ENCODE measurements around the gene PDIK1L. TPM values are rescaled to one million over a fixed set of nuclear protein-coding genes. Genes with fewer than 3 reads are reported as not detected.

The PDIK1L gene
- total RNA-seq, 2 donors from 2014 or later, result 7.1 to 7.3 TPM

DNA sequence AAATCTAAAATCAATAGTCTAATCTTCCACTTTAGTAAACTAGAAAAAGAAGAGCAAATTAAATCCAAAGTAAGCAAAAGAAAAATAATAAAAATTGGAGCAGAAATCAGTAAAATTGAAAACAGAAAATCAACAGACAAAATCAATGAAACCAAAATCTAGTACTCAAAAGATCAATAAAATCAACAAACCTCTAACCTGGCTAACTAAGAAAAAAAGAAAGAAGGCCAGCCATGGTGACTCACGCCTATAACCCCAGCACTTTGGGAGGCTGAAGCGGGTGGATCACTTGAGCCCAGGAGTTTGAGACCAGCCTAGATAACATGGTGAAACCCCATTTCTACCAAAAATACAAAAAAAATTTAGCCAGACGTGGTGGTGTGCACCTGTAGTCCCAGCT is 22.8 kb downstream of the PDIK1L start:
- Histone ChIP-seq H3K27ac (ENCODE audit: low read depth, low read length) (no peak overlapping the region), H3K9me3 (ENCODE audit: control insufficient read depth, low read length) (no peaks in the 10 kb centered on the region), H3K4me3 (ENCODE audit: low read length) (no peak overlapping the region), H3K9ac (ENCODE audit: extremely low read depth, low read length, poor library complexity, severe bottlenecking) (no peak overlapping the region), H3K27me3 (ENCODE audit: control insufficient read depth, insufficient read depth, low read length, poor library complexity, severe bottlenecking) (no peaks in the 10 kb centered on the region), H3K4me1 (ENCODE audit: control insufficient read depth, insufficient read depth, low read length) (no peaks in the 10 kb centered on the region), H3K36me3 (ENCODE audit: control insufficient read depth, insufficient read depth, low read length) (no peaks in the 10 kb centered on the region)
- H3K4me3 Mint-ChIP-seq, result no peak overlapping the region
- no peak for DNase-seq
- TF ChIP-seq CTCF (conservative IDR thresholded peaks at IDR 0.05), result no peak
- H3K27me3 Mint-ChIP-seq (ENCODE audit: insufficient read depth), result no peaks in the 10 kb centered on the region
- peaks cover 6% of the 10 kb centered on the region for H3K4me1 Mint-ChIP-seq
- no peaks in the 10 kb centered on the region for H3K36me3 Mint-ChIP-seq (ENCODE audit: low read depth)
- peaks cover 18% of the 10 kb centered on the region for H3K9me3 Mint-ChIP-seq
- H3K27ac Mint-ChIP-seq, result no peak overlapping the region
- WGBS, 2 experiments (ENCODE audit: insufficient coverage in 1 of 2, insufficient read length in 1 of 2), result 96% methylated on average over 3 of the region's 3 CpGs; no CpG with 5 or more reads in 1 of the 2 experiments

GRCh38 chr1:26138974-26139558 is 27.4 kb downstream of the PDIK1L start:
- Histone ChIP-seq H3K27me3 (ENCODE audit: control insufficient read depth, insufficient read depth, low read length, poor library complexity, severe bottlenecking) (no peaks in the 10 kb centered on the region), H3K9me3 (ENCODE audit: control insufficient read depth, low read length) (no peaks in the 10 kb centered on the region), H3K9ac (ENCODE audit: extremely low read depth, low read length, poor library complexity, severe bottlenecking) (no peak overlapping the region), H3K4me1 (ENCODE audit: control insufficient read depth, insufficient read depth, low read length) (no peaks in the 10 kb centered on the region), H3K4me3 (ENCODE audit: low read length) (no peak overlapping the region), H3K27ac (ENCODE audit: low read depth, low read length) (no peak overlapping the region), H3K36me3 (ENCODE audit: control insufficient read depth, insufficient read depth, low read length) (no peaks in the 10 kb centered on the region)
- H3K4me3 Mint-ChIP-seq, result no peak overlapping the region
- no peak for DNase-seq
- H3K36me3 Mint-ChIP-seq (ENCODE audit: low read depth), result no peaks in the 10 kb centered on the region
- peaks cover 14% of the 10 kb centered on the region for H3K9me3 Mint-ChIP-seq
- H3K27ac Mint-ChIP-seq, result no peak overlapping the region
- no peak for TF ChIP-seq CTCF (conservative IDR thresholded peaks at IDR 0.05)
- H3K27me3 Mint-ChIP-seq (ENCODE audit: insufficient read depth), result peaks cover 5% of the 10 kb centered on the region
- H3K4me1 Mint-ChIP-seq, result peaks cover 6% of the 10 kb centered on the region
- WGBS, 2 experiments (ENCODE audit: insufficient coverage in 1 of 2, insufficient read length in 1 of 2), result 86 to 89% methylated on average over 2 to 3 of the region's 3 CpGs

- Mint-ChIP-seq H3K27ac (no peak overlapping the region), H3K4me1 (peaks cover 6% of the 10 kb centered on the region), H3K36me3 (ENCODE audit: low read depth) (no peaks in the 10 kb centered on the region), H3K27me3 (ENCODE audit: insufficient read depth) (peaks cover 25% of the 10 kb centered on the region), H3K9me3 (no peaks in the 10 kb centered on the region), H3K4me3 (no peak overlapping the region)
- Histone ChIP-seq H3K9ac (ENCODE audit: extremely low read depth, low read length, poor library complexity, severe bottlenecking) (no peak overlapping the region), H3K27ac (ENCODE audit: low read depth, low read length) (no peak overlapping the region), H3K36me3 (ENCODE audit: control insufficient read depth, insufficient read depth, low read length) (no peaks in the 10 kb centered on the region), H3K27me3 (ENCODE audit: control insufficient read depth, insufficient read depth, low read length, poor library complexity, severe bottlenecking) (peaks cover 9% of the 10 kb centered on the region), H3K9me3 (ENCODE audit: control insufficient read depth, low read length) (no peaks in the 10 kb centered on the region), H3K4me3 (ENCODE audit: low read length) (no peak overlapping the region), H3K4me1 (ENCODE audit: control insufficient read depth, insufficient read depth, low read length) (no peaks in the 10 kb centered on the region)
- DNase-seq, result no peak
- peak; percentile 29 for TF ChIP-seq CTCF (conservative IDR thresholded peaks at IDR 0.05)
- 91 to 92% methylated on average over 4 to 8 of the region's 8 CpGs for WGBS, 2 experiments (ENCODE audit: insufficient coverage in 1 of 2, insufficient read length in 1 of 2)
Observed at GRCh38 chr1:26142159-26142558, 30.5 kb downstream of the PDIK1L start.

Data from endodermal cell (in vitro differentiated cells).